KBM-7 (cell line): Measurements from ENCODE around the gene ATP2A2.

Source experiments
- DNase-seq: peaks from one replicate; pipeline ENCODE4 v3.0.0-alpha.2; 2015
- in situ Hi-C: fragments of 300-500 bp; cut with MboI; formaldehyde crosslinking; loops from 2 replicates; pipeline ENCODE4 v1.14.3; 2020; ENCODE audit warnings: low sequenced_read_pairs, low pct_unique_long_range_greater_than_20kb, mixed read lengths

ATP2A2 gene

GRCh38 chr12:110382683-110383082 is 101.6 kb downstream of the ATP2A2 start:
- in situ Hi-C loops: no loop called here
- no peak for DNase-seq
